ENCODE data around the gene EGR4.

Gene EGR4

GRCh38 chr2:73259704-73260337, 33.5 kb downstream of the EGR4 start:
- no peak overlapping the region for H3K27ac Mint-ChIP-seq
- H3K27me3 Mint-ChIP-seq (ENCODE audit: low read depth, poor library complexity) = peaks cover 11% of the 10 kb centered on the region
- no peak for DNase-seq
- no peak overlapping the region for H3K4me3 Mint-ChIP-seq
- TF ChIP-seq CTCF (IDR thresholded peaks at IDR 0.05) = no peak
- no peaks in the 10 kb centered on the region for H3K9me3 Mint-ChIP-seq
- no peaks in the 10 kb centered on the region for H3K36me3 Mint-ChIP-seq (ENCODE audit: low read depth)
- peaks cover 4% of the 10 kb centered on the region for H3K4me1 Mint-ChIP-seq

DNA sequence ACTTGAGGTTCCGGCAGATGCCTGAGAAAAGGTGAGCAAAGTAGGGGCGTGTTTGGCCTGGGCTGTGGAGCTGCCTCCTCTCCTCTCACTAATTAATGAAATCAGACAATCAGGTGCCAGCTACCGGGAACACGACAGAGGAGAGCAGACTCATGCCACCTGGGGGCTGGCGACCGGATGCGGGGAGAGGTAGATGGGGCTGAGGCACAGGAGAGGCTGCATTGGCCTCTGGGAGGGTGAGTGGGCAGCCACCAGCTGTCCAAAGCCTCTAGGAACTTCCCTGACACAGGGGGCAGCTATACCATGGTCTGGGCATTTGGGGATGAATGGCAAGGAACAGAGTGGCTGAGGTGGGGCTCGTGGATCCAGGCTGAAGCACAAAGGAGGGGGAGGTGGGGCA, 34.1 kb downstream of the EGR4 start:
- no peaks in the 10 kb centered on the region for H3K9me3 Mint-ChIP-seq
- no peak overlapping the region for H3K27ac Mint-ChIP-seq
- no peak for DNase-seq
- peaks cover 4% of the 10 kb centered on the region for H3K4me1 Mint-ChIP-seq
- no peaks in the 10 kb centered on the region for H3K36me3 Mint-ChIP-seq (ENCODE audit: low read depth)
- H3K4me3 Mint-ChIP-seq = no peak overlapping the region
- no peak for TF ChIP-seq CTCF (IDR thresholded peaks at IDR 0.05)
- peaks cover 10% of the 10 kb centered on the region for H3K27me3 Mint-ChIP-seq (ENCODE audit: low read depth, poor library complexity)

GRCh38 chr2:73258913-73259215, 34.5 kb downstream of the EGR4 start:
- DNase-seq = no peak
- peaks cover 4% of the 10 kb centered on the region for H3K4me1 Mint-ChIP-seq
- H3K36me3 Mint-ChIP-seq (ENCODE audit: low read depth) = peaks cover 2% of the 10 kb centered on the region
- H3K27me3 Mint-ChIP-seq (ENCODE audit: low read depth, poor library complexity) = peaks cover 6% of the 10 kb centered on the region
- no peak overlapping the region for H3K27ac Mint-ChIP-seq
- H3K4me3 Mint-ChIP-seq = no peak overlapping the region
- H3K9me3 Mint-ChIP-seq = no peaks in the 10 kb centered on the region
- TF ChIP-seq CTCF (IDR thresholded peaks at IDR 0.05) = no peak

- Mint-ChIP-seq H3K4me3 (no peak overlapping the region), H3K4me1 (peaks cover 4% of the 10 kb centered on the region), H3K27me3 (ENCODE audit: low read depth, poor library complexity) (peaks cover 6% of the 10 kb centered on the region), H3K27ac (no peak overlapping the region), H3K9me3 (no peaks in the 10 kb centered on the region), H3K36me3 (ENCODE audit: low read depth) (peaks cover 7% of the 10 kb centered on the region)
- no peak for DNase-seq
- TF ChIP-seq CTCF (IDR thresholded peaks at IDR 0.05) = no peak
Observed at GRCh38 chr2:73258186-73258912, 35.0 kb downstream of the EGR4 start.

DNA sequence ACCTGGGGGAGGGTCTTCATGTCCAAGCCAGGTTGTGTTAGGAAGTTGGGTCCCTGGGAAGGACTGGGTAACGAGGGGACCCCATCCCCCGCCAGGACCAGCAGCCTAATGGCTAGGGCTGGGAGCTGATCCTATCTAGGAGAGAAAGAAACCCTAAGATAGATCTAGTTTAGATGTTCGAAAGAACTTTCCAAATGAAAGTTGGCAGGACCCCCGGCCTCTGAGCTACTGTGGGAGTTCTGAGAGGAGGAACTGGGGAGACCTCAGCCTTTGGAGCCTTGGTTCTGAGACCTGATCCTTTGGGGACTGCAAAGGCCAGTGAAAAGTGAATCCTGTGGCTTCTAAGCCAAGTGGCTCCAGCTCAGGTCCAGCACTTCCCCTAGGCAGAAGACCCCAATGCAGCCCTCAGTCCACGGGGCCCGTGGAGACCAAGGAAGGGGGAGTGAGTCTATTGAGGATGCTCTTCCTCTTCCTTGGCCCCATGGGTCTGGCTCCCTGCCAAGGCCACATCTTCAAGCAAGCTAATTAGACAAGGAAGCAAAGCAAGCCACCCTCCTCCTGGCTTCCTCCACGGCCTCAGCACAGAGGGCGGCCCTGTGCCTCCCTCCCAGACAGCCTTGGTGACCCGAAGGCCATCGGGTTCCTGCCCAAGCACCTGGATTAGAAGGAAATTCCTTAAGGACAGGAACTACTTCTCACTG, 35.8 kb downstream of the EGR4 start:
- Mint-ChIP-seq H3K27me3 (ENCODE audit: low read depth, poor library complexity) (peaks cover 6% of the 10 kb centered on the region), H3K36me3 (ENCODE audit: low read depth) (peaks cover 13% of the 10 kb centered on the region), H3K4me1 (peaks cover 4% of the 10 kb centered on the region), H3K4me3 (no peak overlapping the region), H3K9me3 (no peaks in the 10 kb centered on the region), H3K27ac (no peak overlapping the region)
- no peak for DNase-seq
- no peak for TF ChIP-seq CTCF (IDR thresholded peaks at IDR 0.05)

All from nephron progenitor cell (in vitro differentiated cells).